HG03045 (cell line): ENCODE results near the gene RAB35.

Experiments used
- ATAC-seq: cut with Tn5 transposase; IDR thresholded peaks from one replicate; pipeline ENCODE4 v1.9.1; 2021; ENCODE audit warnings: mild to moderate bottlenecking, moderate library complexity; ENCODE audit not compliant: unreplicated experiment

Gene RAB35

GRCh38 chr12:120090206-120090605 lies 26.3 kb downstream of the RAB35 start:
- no peak for ATAC-seq

GRCh38 chr12:120089796-120090195 lies 26.8 kb downstream of the RAB35 start:
- ATAC-seq = no peak

GRCh38 chr12:120089105-120089504 lies 27.4 kb downstream of the RAB35 start:
- no peak for ATAC-seq

- peak; percentile 95 for ATAC-seq
Observed at GRCh38 chr12:120086801-120087621, 29.5 kb downstream of the RAB35 start.

GRCh38 chr12:120085920-120086645 lies 30.5 kb downstream of the RAB35 start:
- ATAC-seq = no peak

- no peak for ATAC-seq
Observed at GRCh38 chr12:120081641-120082040, 34.9 kb downstream of the RAB35 start.

GRCh38 chr12:120079411-120080400 lies 36.8 kb downstream of the RAB35 start:
- no peak for ATAC-seq

GRCh38 chr12:120078868-120079267 lies 37.7 kb downstream of the RAB35 start:
- no peak for ATAC-seq

- no peak for ATAC-seq
Observed at GRCh38 chr12:120077260-120077659, 39.3 kb downstream of the RAB35 start.

GRCh38 chr12:120076651-120077050 lies 39.9 kb downstream of the RAB35 start:
- no peak for ATAC-seq

- ATAC-seq = no peak
Observed at GRCh38 chr12:120075034-120075616, 41.4 kb downstream of the RAB35 start.

- ATAC-seq = no peak
Observed at GRCh38 chr12:120072472-120073249, 43.9 kb downstream of the RAB35 start.

GRCh38 chr12:120071493-120072020 lies 45.0 kb downstream of the RAB35 start:
- no peak for ATAC-seq

- ATAC-seq = no peak
Observed at GRCh38 chr12:120069278-120069677, 47.3 kb downstream of the RAB35 start.

- no peak for ATAC-seq
Observed at GRCh38 chr12:120067901-120068300, 48.7 kb downstream of the RAB35 start.

GRCh38 chr12:120067084-120067869 lies 49.3 kb downstream of the RAB35 start:
- no peak for ATAC-seq

GRCh38 chr12:120066341-120066740 lies 50.2 kb downstream of the RAB35 start:
- no peak for ATAC-seq

GRCh38 chr12:120065472-120065871 lies 51.1 kb downstream of the RAB35 start:
- no peak for ATAC-seq
